NCI-H748 (cell line): ENCODE results near the gene CLDND2.
A peak's percentile ranks its signal among the peaks of the same experiment; 100 is the strongest.

Experiments
- DNase-seq: peaks from one replicate; lab custom pipeline; 2025; ENCODE audit not compliant: unreplicated experiment; lab: John Stamatoyannopoulos, UW

The CLDND2 gene

GRCh38 chr19:51356159-51356801 lies 12.5 kb downstream of the CLDND2 start:
- no peak for DNase-seq

- DNase-seq: no peak
These were observed 14.1 kb downstream of the CLDND2 start for GRCh38 chr19:51354742-51355148.

- no peak for DNase-seq
These were observed 14.6 kb downstream of the CLDND2 start for GRCh38 chr19:51354103-51354741.

- no peak for DNase-seq
These were observed 15.9 kb downstream of the CLDND2 start for GRCh38 chr19:51352783-51353360.

- DNase-seq: no peak
These were observed 17.4 kb downstream of the CLDND2 start for GRCh38 chr19:51351266-51351990.

GRCh38 chr19:51347209-51347928 lies 21.4 kb downstream of the CLDND2 start:
- DNase-seq: no peak

- DNase-seq: no peak
These were observed 22.1 kb downstream of the CLDND2 start for GRCh38 chr19:51346742-51347141.

GRCh38 chr19:51345076-51345620 lies 23.7 kb downstream of the CLDND2 start:
- DNase-seq: no peak

GRCh38 chr19:51342631-51343569 lies 25.9 kb downstream of the CLDND2 start:
- DNase-seq: no peak

GRCh38 chr19:51341976-51342580 lies 26.7 kb downstream of the CLDND2 start, which contains the start of gene VSIG10L:
Gene VSIG10L, minus strand, starts transcription at chr19:51342139. Its CDS starts 15 bp downstream, at chr19:51342124.
- no peak for DNase-seq

- DNase-seq: no peak
These were observed 27.7 kb downstream of the CLDND2 start for GRCh38 chr19:51341066-51341465.

- peak; percentile 47 for DNase-seq
These were observed 28.8 kb downstream of the CLDND2 start for GRCh38 chr19:51339687-51340656.

GRCh38 chr19:51339313-51339686 lies 29.5 kb downstream of the CLDND2 start:
- DNase-seq: peak; percentile 39

- DNase-seq: peak; percentile 79
These were observed 30.1 kb downstream of the CLDND2 start for GRCh38 chr19:51338563-51339312.

- DNase-seq: no peak
These were observed 30.8 kb downstream of the CLDND2 start for GRCh38 chr19:51337861-51338562.

GRCh38 chr19:51337141-51337860 lies 31.5 kb downstream of the CLDND2 start:
- no peak for DNase-seq
